Measurements from ENCODE around the gene CES2. TPM values are rescaled to one million over a fixed set of nuclear protein-coding genes. Genes with fewer than 3 reads are reported as not detected.

CES2 gene
- total and polyA plus RNA-seq, 2 of the 8 experiments (the other 6 are each of a cell fraction or from before 2014, with no cell fraction given) = 8.6 to 14.7 TPM

DNA sequence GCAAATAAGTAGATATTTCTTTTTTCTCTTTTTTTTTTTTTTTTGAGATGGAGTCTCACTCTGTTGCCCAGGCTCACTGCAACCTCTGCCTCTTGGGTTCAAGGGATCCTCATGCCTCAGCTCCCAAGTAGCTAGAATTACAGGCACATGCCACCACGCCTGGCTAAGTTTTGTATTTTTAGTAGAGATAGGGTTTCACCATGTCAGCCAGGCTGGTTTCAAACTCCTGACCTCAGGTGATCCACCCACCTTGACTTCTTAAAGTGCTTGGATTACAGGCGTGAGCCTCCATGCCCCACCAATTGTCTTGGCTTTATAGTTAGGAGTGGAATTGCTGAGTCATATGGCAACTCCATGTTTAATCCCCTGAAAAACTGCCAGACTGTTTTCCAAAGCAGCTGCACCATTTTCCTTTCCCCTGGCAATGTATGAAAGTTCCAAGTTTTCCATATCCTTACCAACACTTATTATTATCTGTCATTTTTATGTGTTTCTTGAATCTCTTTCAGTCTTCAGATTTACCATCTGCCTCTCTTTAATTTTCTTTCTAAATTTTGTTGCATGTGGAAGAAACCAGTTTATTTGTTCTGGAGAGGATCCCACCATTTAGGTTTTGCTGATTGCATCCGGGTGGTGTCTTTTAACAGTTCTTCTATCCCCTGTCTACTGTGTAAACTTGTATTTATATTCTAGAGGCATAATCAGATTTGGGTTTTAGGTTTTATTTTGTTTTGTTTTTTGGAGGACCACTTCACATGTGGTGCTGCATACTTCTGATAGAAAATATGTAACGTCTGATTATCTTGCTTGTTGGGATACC lies 15.9 kb downstream of the CES2 start:
- Histone ChIP-seq H3K23ac (ENCODE audit: insufficient read length) (no peak overlapping the region), H2BK5ac (ENCODE audit: low read depth, low read length) (no peak overlapping the region), H3K56ac (replicated peaks; ENCODE audit: insufficient read length, low read depth, low read length) (no peak overlapping the region), H2AK5ac (ENCODE audit: low read depth, low read length) (no peak overlapping the region), H3K4me1 (replicated peaks in 1 of 4; ENCODE audit: control insufficient read depth in 3 of 4, insufficient read depth in 4 of 4, low read length in 3 of 4) (peaks cover 0 to 5% (median 1%) of the 10 kb centered on the region in 4 experiments; a peak in 2 of 7 replicates), H4K91ac (replicated peaks; ENCODE audit: insufficient read length, low read length) (no peak overlapping the region), H3K4me3 (ENCODE audit: extremely low read depth in 1 of 4, insufficient read depth in 2 of 4, low read depth in 3 of 4, low read length in 4 of 4) (no peak overlapping the region), H3K27me3 (replicated peaks in 1 of 4; ENCODE audit: control insufficient read depth in 3 of 4, extremely low read depth in 1 of 4, insufficient read depth in 3 of 4, low read length in 3 of 4) (peaks cover 10 to 34% (median 32%) of the 10 kb centered on the region in 4 experiments), H3K79me2 (ENCODE audit: control insufficient read depth in 1 of 2, insufficient read depth in 2 of 2, low read length in 2 of 2) (no peaks in the 10 kb centered on the region), H3K36me3 (ENCODE audit: control insufficient read depth in 2 of 4, insufficient read depth in 4 of 4, low read length in 3 of 4) (no peaks in the 10 kb centered on the region), H3K23me2 (ENCODE audit: low read depth, low read length) (peaks cover 2% of the 10 kb centered on the region; the same call in 1 of the 2 replicates), H4K20me1 (replicated peaks in 1 of 2; ENCODE audit: control insufficient read depth in 1 of 2, insufficient read depth in 2 of 2, low read length in 2 of 2) (no peaks in the 10 kb centered on the region), H2BK20ac (ENCODE audit: low read length) (no peak overlapping the region), H4K5ac (ENCODE audit: insufficient read length, low read depth, low read length) (no peak overlapping the region), H3K14ac (ENCODE audit: insufficient read length) (no peak overlapping the region), H3K9me3 (ENCODE audit: insufficient read depth in 2 of 2, low read depth in 1 of 2, low read length in 1 of 2) (no peaks in the 10 kb centered on the region), H3K18ac (ENCODE audit: extremely low read depth, low read length) (no peak overlapping the region), H2BK12ac (ENCODE audit: low read depth, low read length) (no peak overlapping the region), H2BK120ac (replicated peaks; ENCODE audit: low read depth, low read length) (no peak overlapping the region), H3K4me2 (ENCODE audit: insufficient read depth in 1 of 2, low read depth in 2 of 2, low read length in 2 of 2) (no peak overlapping the region), H2BK15ac (ENCODE audit: low read length) (no peak overlapping the region), H3K4ac (replicated peaks; ENCODE audit: insufficient read length, low read depth, low read length) (no peak overlapping the region), H3K9ac (replicated peaks in 1 of 4; ENCODE audit: extremely low read depth in 1 of 4, low read depth in 3 of 4, low read length in 3 of 4) (no peak overlapping the region), H4K8ac (ENCODE audit: extremely low read depth, insufficient read depth, low read length) (no peak overlapping the region), H3K27ac (ENCODE audit: low read depth, low read length) (no peak overlapping the region), H2AFZ (ENCODE audit: low read length) (no peak overlapping the region), H3K79me1 (ENCODE audit: low read depth, low read length) (no peaks in the 10 kb centered on the region)
- 87% methylated on average over 4 of the region's 4 CpGs; no CpG with 5 or more reads in 1 of the 2 experiments for WGBS, 2 experiments (ENCODE audit: extremely low coverage in 1 of 2, insufficient coverage in 1 of 2, insufficient read length in 1 of 2, insufficient replicate concordance in 2 of 2, low coverage in 1 of 2, low lambda C conversion rate in 2 of 2, missing lambda C conversion rate in 1 of 2)
- FAIRE-seq (no peak), DNase-seq (ENCODE audit: low read depth in 1 of 2, low spot score in 2 of 2) (no peak)
- ChIA-PET CTCF (ENCODE audit: partially characterized antibody) (interaction anchor here (0.6 to 3.0 kb wide), 8 partner anchors 14 to 259 kb away, joined by 3 to 15 read pairs (median 4); partner anchors contain the start of gene ELMO3), POLR2A (ENCODE audit: partially characterized antibody) (no interaction called here)
- TF ChIP-seq SAP30 (IDR thresholded peaks at IDR 0.05; ENCODE audit: insufficient read depth, insufficient replicate concordance, low read length) (no peak), ASH2L (IDR thresholded peaks at IDR 0.05; ENCODE audit: low read length) (no peak), KDM4A (IDR thresholded peaks at IDR 0.05; ENCODE audit: low read depth, low read length, severe bottlenecking) (no peak), CHD1 (IDR thresholded peaks at IDR 0.05; ENCODE audit: low read depth, low read length) (no peak), EP300 (IDR thresholded peaks at IDR 0.05; ENCODE audit: borderline replicate concordance in 1 of 2, low read depth in 2 of 2, low read length in 2 of 2) (no peak), SP2 (IDR thresholded peaks at IDR 0.05; ENCODE audit: low read length) (no peak), ZNF274 (IDR thresholded peaks at IDR 0.05; ENCODE audit: borderline replicate concordance, extremely low read depth, low read length) (no peak), CREB1 (IDR thresholded peaks at IDR 0.05) (no peak), CTBP2 (IDR thresholded peaks at IDR 0.05; ENCODE audit: borderline replicate concordance, insufficient read depth, insufficient read length, low read length) (no peak), RNF2 (IDR thresholded peaks at IDR 0.05; ENCODE audit: borderline replicate concordance, low read depth, low read length, missing control alignments, poor library complexity, severe bottlenecking) (no peak)

All from H1 (cell line).